MM.1S (cell line): ENCODE measurements around the gene CDH4.

ENCODE experiments used
- DNase-seq: peaks from one replicate; pipeline ENCODE4 v3.0.0-alpha.2; 2015
- H2AFZ ChIP-seq: fragments of 300-600 bp; sonication (generic); 2 replicates; pipeline ENCODE4 v1.6.0; 2016; ENCODE audit warnings: antibody characterized with exemption, low read length
- H3F3A ChIP-seq: fragments of 300-600 bp; sonication (generic); 2 replicates; pipeline ENCODE4 v1.6.1; 2016; ENCODE audit warnings: mild to moderate bottlenecking, antibody characterized with exemption, low read length, moderate library complexity, mixed read lengths; ENCODE audit not compliant: insufficient read depth
- H3K27ac ChIP-seq: fragments of 300-600 bp; sonication (generic); 2 replicates; pipeline ENCODE4 v1.5.1; 2016; ENCODE audit warnings: mild to moderate bottlenecking, low read length
- H3K27me3 ChIP-seq: fragments of 300-600 bp; sonication (generic); replicated peaks from 2 replicates; pipeline ENCODE4 v1.6.0; 2016; ENCODE audit warnings: low read length; ENCODE audit not compliant: insufficient read depth
- H3K36me3 ChIP-seq: fragments of 300-600 bp; sonication (generic); replicated peaks from 2 replicates; pipeline ENCODE4 v1.6.1; 2016; ENCODE audit warnings: mild to moderate bottlenecking, low read length, mixed read lengths; ENCODE audit not compliant: insufficient read depth
- H3K4me1 ChIP-seq: fragments of 300-600 bp; sonication (generic); 2 replicates; pipeline ENCODE4 v1.6.1; 2016; ENCODE audit warnings: low read length, mixed read lengths
- H3K4me2 ChIP-seq: fragments of 300-600 bp; sonication (generic); 2 replicates; pipeline ENCODE4 v1.6.0; 2016; ENCODE audit warnings: low read depth, low read length
- H3K4me3 ChIP-seq: fragments of 300-600 bp; sonication (generic); 2 replicates; pipeline ENCODE4 v1.5.1; 2016; ENCODE audit warnings: low read length, mixed read lengths
- H3K79me2 ChIP-seq: fragments of 300-600 bp; sonication (generic); 2 replicates; pipeline ENCODE4 v1.6.1; 2016; ENCODE audit warnings: mixed run types, low read length, mixed read lengths
- H3K9ac ChIP-seq: fragments of 300-600 bp; sonication (generic); 2 replicates; pipeline ENCODE4 v1.6.1; 2016; ENCODE audit warnings: low read length, mixed read lengths
- H3K9me2 ChIP-seq: fragments of 300-600 bp; sonication (generic); replicated peaks from 2 replicates; pipeline ENCODE4 v1.6.1; 2016; ENCODE audit warnings: mild to moderate bottlenecking, low read length, mixed read lengths; ENCODE audit not compliant: insufficient read depth
- H3K9me3 ChIP-seq: fragments of 300-600 bp; sonication (generic); replicated peaks from 2 replicates; pipeline ENCODE4 v1.6.1; 2016; ENCODE audit warnings: mild to moderate bottlenecking, low read length, mixed read lengths; ENCODE audit not compliant: insufficient read depth
- H4K20me1 ChIP-seq: fragments of 300-600 bp; sonication (generic); 2 replicates; pipeline ENCODE4 v1.6.1; 2016; ENCODE audit warnings: mild to moderate bottlenecking, low read length, moderate library complexity, mixed read lengths; ENCODE audit not compliant: insufficient read depth
- CTCF ChIP-seq: fragments of 300-600 bp; sonication (generic); IDR thresholded peaks from 2 replicates; pipeline ENCODE4 v1.5.1; 2016; ENCODE audit warnings: antibody characterized with exemption, low read length, mixed read lengths
- EZH2 ChIP-seq: fragments of 300-600 bp; sonication (generic); optimal IDR thresholded peaks from 2 replicates; pipeline ENCODE3; 2017; ENCODE audit warnings: low read depth, mild to moderate bottlenecking, antibody characterized with exemption, low read length, mixed read lengths
- EZH2phosphoT487 ChIP-seq: fragments of 300-600 bp; sonication (generic); IDR thresholded peaks from 2 replicates; pipeline ENCODE4 v1.6.1; 2018; ENCODE audit warnings: antibody characterized with exemption, low read length

CDH4 gene

GRCh38 chr20:61953037-61954021, 701.3 kb downstream of the CDH4 start:
- no peak overlapping the region for H3K4me3 ChIP-seq
- H3K9me2 ChIP-seq, result no peaks in the 10 kb centered on the region
- H3K9ac ChIP-seq, result no peak overlapping the region
- no peaks in the 10 kb centered on the region for H3K9me3 ChIP-seq
- TF ChIP-seq EZH2, result no peak
- no peak for TF ChIP-seq CTCF
- no peak for TF ChIP-seq EZH2phosphoT487
- no peak overlapping the region for H3K27ac ChIP-seq
- H3K4me1 ChIP-seq, result no peaks in the 10 kb centered on the region
- DNase-seq, result no peak
- H4K20me1 ChIP-seq, result no peaks in the 10 kb centered on the region
- no peaks in the 10 kb centered on the region for H3K79me2 ChIP-seq
- H3K27me3 ChIP-seq, result peaks cover 59% of the 10 kb centered on the region
- no peak overlapping the region for H3K4me2 ChIP-seq
- no peak overlapping the region for H2AFZ ChIP-seq
- H3K36me3 ChIP-seq, result no peaks in the 10 kb centered on the region
- H3F3A ChIP-seq, result no peaks in the 10 kb centered on the region

GRCh38 chr20:61954276-61955021, 702.4 kb downstream of the CDH4 start:
- no peaks in the 10 kb centered on the region for H3K4me1 ChIP-seq

More at GRCh38 chr20:61954276-61955021, 702.4 kb downstream of the CDH4 start:
- no peak overlapping the region for H3K9ac ChIP-seq
- peaks cover 71% of the 10 kb centered on the region for H3K27me3 ChIP-seq
- no peak overlapping the region for H3K4me2 ChIP-seq
- H3K36me3 ChIP-seq, result no peaks in the 10 kb centered on the region
- TF ChIP-seq CTCF (no peak), EZH2phosphoT487 (no peak), EZH2 (no peak)
- H3K4me3 ChIP-seq, result no peak overlapping the region
- no peaks in the 10 kb centered on the region for H3F3A ChIP-seq
- H3K79me2 ChIP-seq, result no peaks in the 10 kb centered on the region
- no peaks in the 10 kb centered on the region for H3K9me3 ChIP-seq
- DNase-seq, result no peak
- H4K20me1 ChIP-seq, result no peaks in the 10 kb centered on the region
- H3K27ac ChIP-seq, result no peak overlapping the region
- H3K9me2 ChIP-seq, result no peaks in the 10 kb centered on the region
- no peak overlapping the region for H2AFZ ChIP-seq
